PC-3 (cell line): ENCODE data around the gene RPS6KC1. TPM values are rescaled to one million over a fixed set of nuclear protein-coding genes. Genes with fewer than 3 reads are reported as not detected.
A peak's percentile ranks its signal among the peaks of the same experiment; 100 is the strongest.

Experiments used
- ATAC-seq: fragments of 200-7000 bp; cut with Tn5 transposase; 2 replicates; pipeline ENCODE4 v1.9.1; 2020; ENCODE audit warnings: mild to moderate bottlenecking, moderate library complexity
- Bru-seq: library from RNA; stranded (reverse); fragments of 400-500 nt; gene quantifications from one replicate; lab custom pipeline; 2021; lab: Mats Ljungman, UMichigan
- BruChase-seq, 2 experiments: library from RNA; stranded (reverse); fragments of 400-500 nt; gene quantifications; one replicate each; lab custom pipeline; 2021; lab: Mats Ljungman, UMichigan
- BruUV-seq: library from RNA; stranded (reverse); fragments of 400-500 nt; replicated peaks from 2 replicates; lab custom pipeline; 2021; lab: Mats Ljungman, UMichigan
- CTCF ChIA-PET: fragments of 300-600 bp; sonication (Branson Sonifier 250); formaldehyde crosslinking; loops from one replicate; lab custom pipeline; 2022; ENCODE audit warnings: antibody characterized with exemption; lab: Charles Lee
- POLR2A ChIA-PET: fragments of 300-600 bp; sonication (Branson Sonifier 250); formaldehyde crosslinking; loops from one replicate; lab custom pipeline; 2022; ENCODE audit warnings: antibody characterized with exemption; ENCODE audit not compliant: unreplicated experiment; lab: Charles Lee
- DNase-seq: peaks from one replicate; pipeline ENCODE4 v3.0.0-alpha.2; 2015
- H2AFZ ChIP-seq: fragments of 300-600 bp; sonication (generic); 2 replicates; pipeline ENCODE4 v1.6.0; 2016; ENCODE audit warnings: antibody characterized with exemption, low read length
- H3F3A ChIP-seq: fragments of 300-600 bp; sonication (generic); one replicate; pipeline ENCODE4 v1.6.0; 2017; ENCODE audit warnings: antibody characterized with exemption, low read length, control low read depth, mild to moderate bottlenecking; ENCODE audit not compliant: unreplicated experiment
- H3K27ac ChIP-seq: fragments of 300-600 bp; sonication (generic); 2 replicates; pipeline ENCODE4 v1.5.1; 2016; ENCODE audit warnings: mild to moderate bottlenecking, low read length
- H3K27me3 ChIP-seq: fragments of 300-600 bp; sonication (generic); 2 replicates; pipeline ENCODE4 v1.6.1; 2016; ENCODE audit warnings: low read length, mixed read lengths
- H3K36me3 ChIP-seq: fragments of 300-600 bp; sonication (generic); 2 replicates; pipeline ENCODE4 v1.6.1; 2016; ENCODE audit warnings: low read depth, mixed run types, low read length, mixed read lengths
- H3K4me1 ChIP-seq: fragments of 300-600 bp; sonication (generic); 2 replicates; pipeline ENCODE4 v1.5.1; 2016; ENCODE audit warnings: low read length; ENCODE audit not compliant: insufficient read depth
- H3K4me2 ChIP-seq: fragments of 300-600 bp; sonication (generic); 2 replicates; pipeline ENCODE4 v1.6.0; 2016; ENCODE audit warnings: low read length
- H3K4me3 ChIP-seq: fragments of 300-600 bp; sonication (generic); 2 replicates; pipeline ENCODE4 v1.5.1; 2016; ENCODE audit warnings: mild to moderate bottlenecking, low read length, mixed read lengths
- H3K79me2 ChIP-seq: fragments of 300-600 bp; sonication (generic); 2 replicates; pipeline ENCODE4 v1.6.1; 2017; ENCODE audit warnings: low read length, mixed read lengths
- H3K9ac ChIP-seq: fragments of 300-600 bp; sonication (generic); 2 replicates; pipeline ENCODE4 v1.6.0; 2016; ENCODE audit warnings: mild to moderate bottlenecking, low read length
- H3K9me2 ChIP-seq: fragments of 300-600 bp; sonication (generic); replicated peaks from 2 replicates; pipeline ENCODE4 v1.6.1; 2016; ENCODE audit warnings: mixed run types, low read length, mixed read lengths
- H3K9me3 ChIP-seq: fragments of 300-600 bp; sonication (generic); 2 replicates; pipeline ENCODE4 v1.6.1; 2016; ENCODE audit warnings: low read length, mixed read lengths
- H4K20me1 ChIP-seq: fragments of 300-600 bp; sonication (generic); 2 replicates; pipeline ENCODE4 v1.6.1; 2016; ENCODE audit warnings: low read length, mixed read lengths
- EZH2 ChIP-seq: fragments of 300-600 bp; sonication (generic); IDR thresholded peaks from one replicate; pipeline ENCODE4 v1.6.1; 2017; ENCODE audit warnings: antibody characterized with exemption, mild to moderate bottlenecking, low read length; ENCODE audit not compliant: unreplicated experiment
- EZH2phosphoT487 ChIP-seq: fragments of 300-600 bp; sonication (generic); IDR thresholded peaks from 2 replicates; pipeline ENCODE4 v1.6.1; 2018; ENCODE audit warnings: mild to moderate bottlenecking, antibody characterized with exemption, low read length, borderline replicate concordance
- intact Hi-C: fragments of 100-400 bp; cut with micrococcal nuclease; formaldehyde crosslinking; loops from 2 replicates; pipeline ENCODE4 v1.9.0; 2023
- long read RNA-seq: library from polyadenylated mRNA; unstranded; transcript quantifications from one replicate; pipeline ENCODE4 v2.0.0, GENCODE V29; 2021; ENCODE audit not compliant: unreplicated experiment
- total RNA-seq: library from RNA; depleted of rRNA; stranded (reverse); fragments of >200 nt; gene quantifications from 2 replicates; pipeline ENCODE4 v1.2.3, GENCODE V29; 2014; rRNA removed
- TF ChIP-seq, protein P1 (sequence below): fragments of 300-600 bp; sonication (generic); conservative IDR thresholded peaks from 2 replicates; pipeline ENCODE4 v1.5.1; 2017; ENCODE audit warnings: antibody characterized with exemption, low read depth, mild to moderate bottlenecking, low read length

The RPS6KC1 gene, protein sequence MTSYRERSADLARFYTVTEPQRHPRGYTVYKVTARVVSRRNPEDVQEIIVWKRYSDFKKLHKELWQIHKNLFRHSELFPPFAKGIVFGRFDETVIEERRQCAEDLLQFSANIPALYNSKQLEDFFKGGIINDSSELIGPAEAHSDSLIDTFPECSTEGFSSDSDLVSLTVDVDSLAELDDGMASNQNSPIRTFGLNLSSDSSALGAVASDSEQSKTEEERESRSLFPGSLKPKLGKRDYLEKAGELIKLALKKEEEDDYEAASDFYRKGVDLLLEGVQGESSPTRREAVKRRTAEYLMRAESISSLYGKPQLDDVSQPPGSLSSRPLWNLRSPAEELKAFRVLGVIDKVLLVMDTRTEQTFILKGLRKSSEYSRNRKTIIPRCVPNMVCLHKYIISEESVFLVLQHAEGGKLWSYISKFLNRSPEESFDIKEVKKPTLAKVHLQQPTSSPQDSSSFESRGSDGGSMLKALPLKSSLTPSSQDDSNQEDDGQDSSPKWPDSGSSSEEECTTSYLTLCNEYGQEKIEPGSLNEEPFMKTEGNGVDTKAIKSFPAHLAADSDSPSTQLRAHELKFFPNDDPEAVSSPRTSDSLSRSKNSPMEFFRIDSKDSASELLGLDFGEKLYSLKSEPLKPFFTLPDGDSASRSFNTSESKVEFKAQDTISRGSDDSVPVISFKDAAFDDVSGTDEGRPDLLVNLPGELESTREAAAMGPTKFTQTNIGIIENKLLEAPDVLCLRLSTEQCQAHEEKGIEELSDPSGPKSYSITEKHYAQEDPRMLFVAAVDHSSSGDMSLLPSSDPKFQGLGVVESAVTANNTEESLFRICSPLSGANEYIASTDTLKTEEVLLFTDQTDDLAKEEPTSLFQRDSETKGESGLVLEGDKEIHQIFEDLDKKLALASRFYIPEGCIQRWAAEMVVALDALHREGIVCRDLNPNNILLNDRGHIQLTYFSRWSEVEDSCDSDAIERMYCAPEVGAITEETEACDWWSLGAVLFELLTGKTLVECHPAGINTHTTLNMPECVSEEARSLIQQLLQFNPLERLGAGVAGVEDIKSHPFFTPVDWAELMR
- total RNA-seq (21.1 and 22.3 TPM in 2 replicates), Bru-seq, nascent RNA (percentile 88 among the genes with signal in this experiment), BruChase-seq, experiment 1, labeled RNA remaining after a 6-hour chase (percentile 77 among the genes with signal in this experiment), BruChase-seq, experiment 2, labeled RNA remaining after a 2-hour chase (percentile 86 among the genes with signal in this experiment)
- long read RNA-seq, full-length matches to known transcripts: 84 of 169 reads
- long read RNA-seq, partial matches to known transcripts: 12 of 169 reads
- long read RNA-seq, other reads (novel, unspliced or antisense): 73 of 169 reads

- ATAC-seq (peak; percentile 94), DNase-seq (peak; percentile 87)
- H3K9me3 ChIP-seq: no peaks in the 10 kb centered on the region
- no TSS peak for BruUV-seq
- peaks cover 38% of the 10 kb centered on the region for H3K4me1 ChIP-seq
- TF ChIP-seq EZH2: no peak
- TF ChIP-seq, protein P1, sequence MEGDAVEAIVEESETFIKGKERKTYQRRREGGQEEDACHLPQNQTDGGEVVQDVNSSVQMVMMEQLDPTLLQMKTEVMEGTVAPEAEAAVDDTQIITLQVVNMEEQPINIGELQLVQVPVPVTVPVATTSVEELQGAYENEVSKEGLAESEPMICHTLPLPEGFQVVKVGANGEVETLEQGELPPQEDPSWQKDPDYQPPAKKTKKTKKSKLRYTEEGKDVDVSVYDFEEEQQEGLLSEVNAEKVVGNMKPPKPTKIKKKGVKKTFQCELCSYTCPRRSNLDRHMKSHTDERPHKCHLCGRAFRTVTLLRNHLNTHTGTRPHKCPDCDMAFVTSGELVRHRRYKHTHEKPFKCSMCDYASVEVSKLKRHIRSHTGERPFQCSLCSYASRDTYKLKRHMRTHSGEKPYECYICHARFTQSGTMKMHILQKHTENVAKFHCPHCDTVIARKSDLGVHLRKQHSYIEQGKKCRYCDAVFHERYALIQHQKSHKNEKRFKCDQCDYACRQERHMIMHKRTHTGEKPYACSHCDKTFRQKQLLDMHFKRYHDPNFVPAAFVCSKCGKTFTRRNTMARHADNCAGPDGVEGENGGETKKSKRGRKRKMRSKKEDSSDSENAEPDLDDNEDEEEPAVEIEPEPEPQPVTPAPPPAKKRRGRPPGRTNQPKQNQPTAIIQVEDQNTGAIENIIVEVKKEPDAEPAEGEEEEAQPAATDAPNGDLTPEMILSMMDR: 0 out of 2 replicates have a peak, but pooled peaks have one; percentile 18
- H3K9ac ChIP-seq: peak within 1 kb of the TSS; percentile 87
- peak within 1 kb of the TSS; percentile 100 for H2AFZ ChIP-seq
- H3K9me2 ChIP-seq: no peaks in the 10 kb centered on the region
- no peaks in the 10 kb centered on the region for H3K36me3 ChIP-seq
- no peaks in the 10 kb centered on the region for H3K27me3 ChIP-seq
- no peaks in the 10 kb centered on the region for H4K20me1 ChIP-seq
- POLR2A ChIA-PET: interaction anchor here (0.6 kb wide), 2 partner anchors 37 to 74 kb away, joined by 3 read pairs; no protein-coding TSS in a partner anchor
- H3K4me2 ChIP-seq: peak within 1 kb of the TSS; percentile 99
- intact Hi-C loops: loop anchor here (1.0 kb wide), 2 partner anchors 19 to 36 kb away; partner anchors contain the start of gene ANGEL2
- H3K4me3 ChIP-seq: peak within 1 kb of the TSS; percentile 88
- H3K27ac ChIP-seq: peak within 1 kb of the TSS; percentile 68
- peaks cover 50% of the 10 kb centered on the region for H3K79me2 ChIP-seq
- H3F3A ChIP-seq: no peaks in the 10 kb centered on the region
- CTCF ChIA-PET: interaction anchor here (0.7 kb wide), 1 partner anchor 1812 kb away, joined by 3 read pairs; no protein-coding TSS in a partner anchor
Measured at GRCh38 chr1:213051127-213051880, at the start of gene RPS6KC1. Gene RPS6KC1 (plus strand): TSS chr1:213051241. CDS start chr1:213051405, 164 bp downstream.

DNA sequence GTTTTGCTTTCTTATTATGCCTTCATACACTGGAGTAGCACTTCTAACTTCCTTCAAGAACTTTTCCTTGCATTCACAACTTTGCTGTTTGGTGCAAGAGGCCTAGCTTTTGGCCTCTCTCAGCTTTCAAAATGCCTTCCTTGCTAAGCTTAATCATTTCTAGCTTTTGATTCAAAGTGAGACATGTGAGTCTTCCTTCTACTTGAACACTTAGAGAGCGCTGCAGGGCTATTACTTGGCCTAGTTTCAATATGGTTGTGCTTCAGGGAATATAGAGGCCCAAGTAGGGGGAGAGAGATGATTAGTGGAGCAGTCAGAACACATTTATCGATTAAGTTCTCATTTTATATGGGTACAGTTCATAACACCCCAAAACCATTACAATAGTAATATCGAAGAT lies 47.8 kb upstream of the RPS6KC1 start:
- H3K27ac ChIP-seq: no peak overlapping the region
- H4K20me1 ChIP-seq: no peaks in the 10 kb centered on the region
- H3K9ac ChIP-seq: no peak overlapping the region
- DNase-seq (no peak), ATAC-seq (no peak)
- POLR2A ChIA-PET: no interaction called here
- no peaks in the 10 kb centered on the region for H3K79me2 ChIP-seq
- no peaks in the 10 kb centered on the region for H3F3A ChIP-seq
- TF ChIP-seq EZH2phosphoT487: no peak
- TF ChIP-seq, protein P1: no peak
- no peak for TF ChIP-seq EZH2
- no peaks in the 10 kb centered on the region for H3K9me2 ChIP-seq
- H3K9me3 ChIP-seq: no peaks in the 10 kb centered on the region
- no peaks in the 10 kb centered on the region for H3K4me1 ChIP-seq
- intact Hi-C loops: no loop called here
- H2AFZ ChIP-seq: no peak overlapping the region
- no peaks in the 10 kb centered on the region for H3K27me3 ChIP-seq
- no peak overlapping the region for H3K4me2 ChIP-seq
- no peak overlapping the region for H3K4me3 ChIP-seq
- BruUV-seq: no TSS peak
- CTCF ChIA-PET: no interaction called here
- peaks cover 40% of the 10 kb centered on the region for H3K36me3 ChIP-seq
